CD4-positive, alpha-beta T cell treated with Interleukin-15 for 1 hour (primary cell): ENCODE measurements around the gene ZNF142.

ENCODE experiments used
- DNase-seq: peaks from one replicate; pipeline ENCODE4 v3.0.0-alpha.2; 2020

ZNF142 gene

DNA sequence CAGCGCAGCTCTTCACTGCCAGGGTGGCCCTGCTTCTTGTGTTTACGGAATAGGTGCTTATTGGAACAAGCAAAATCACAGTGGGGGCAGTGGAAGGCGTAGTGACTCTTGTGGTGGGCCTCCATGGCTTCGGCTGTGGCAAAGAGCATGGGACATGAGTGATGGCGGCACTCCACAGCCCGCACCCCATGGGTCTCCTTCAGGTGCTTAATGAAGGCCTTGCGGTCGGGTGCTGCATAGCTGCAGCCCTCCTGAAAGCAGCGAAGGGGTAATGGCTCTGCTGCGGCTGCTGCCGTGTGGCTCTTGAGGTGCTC is 10.7 kb downstream of the ZNF142 start:
- no peak for DNase-seq

DNA sequence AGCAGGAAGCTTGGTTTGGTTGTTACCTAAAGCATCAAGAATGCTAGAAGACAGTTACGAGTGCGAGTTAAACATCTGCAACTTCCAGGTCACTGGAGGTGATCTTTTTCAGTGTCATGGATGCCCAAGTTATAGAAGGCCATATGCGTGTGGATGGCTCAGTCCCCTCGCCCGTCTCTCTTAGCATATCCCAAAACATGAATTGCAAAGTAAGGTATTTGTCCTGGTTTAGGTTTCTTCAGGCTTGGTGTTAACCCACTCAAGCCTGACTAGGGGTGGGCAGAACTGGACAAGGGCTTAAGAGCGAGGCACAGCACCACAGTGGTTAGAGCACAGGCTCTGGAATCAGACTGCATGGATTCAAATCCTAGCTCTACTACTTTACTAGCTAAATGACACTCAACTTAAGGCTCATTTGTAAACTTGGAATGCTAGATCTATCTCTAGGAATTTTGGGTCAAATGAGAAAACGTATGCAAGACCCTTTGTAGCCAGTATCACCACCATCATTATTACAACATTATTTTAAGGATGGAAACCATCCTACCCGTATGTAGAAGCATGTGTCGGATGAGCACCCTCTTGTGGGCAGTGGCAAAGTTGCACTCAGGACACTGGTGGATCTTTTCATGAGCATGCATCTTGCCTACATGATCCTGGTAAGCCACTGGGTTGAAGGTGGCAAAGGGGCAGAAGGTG is 11.2 kb downstream of the ZNF142 start:
- peak; percentile 36 for DNase-seq

DNA sequence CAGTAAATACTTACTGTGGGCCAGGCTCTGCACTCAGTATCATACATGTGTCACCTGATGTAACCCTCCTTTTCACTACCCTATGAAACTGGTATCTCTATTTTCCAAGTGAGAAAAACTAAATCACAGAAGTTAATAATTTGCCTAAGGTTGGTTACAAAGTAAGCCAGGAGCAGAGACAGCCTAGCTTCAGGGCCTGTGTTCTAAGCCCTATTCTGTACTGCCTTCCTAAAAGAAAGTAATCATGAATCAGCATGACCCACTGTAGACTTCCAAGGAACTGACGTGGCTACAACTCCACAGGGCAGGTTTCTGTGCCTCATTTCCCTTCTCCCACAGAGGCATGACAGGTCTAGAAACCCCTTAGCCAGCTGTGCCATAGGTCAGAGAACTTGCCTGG is 14.3 kb downstream of the ZNF142 start:
- no peak for DNase-seq

DNA sequence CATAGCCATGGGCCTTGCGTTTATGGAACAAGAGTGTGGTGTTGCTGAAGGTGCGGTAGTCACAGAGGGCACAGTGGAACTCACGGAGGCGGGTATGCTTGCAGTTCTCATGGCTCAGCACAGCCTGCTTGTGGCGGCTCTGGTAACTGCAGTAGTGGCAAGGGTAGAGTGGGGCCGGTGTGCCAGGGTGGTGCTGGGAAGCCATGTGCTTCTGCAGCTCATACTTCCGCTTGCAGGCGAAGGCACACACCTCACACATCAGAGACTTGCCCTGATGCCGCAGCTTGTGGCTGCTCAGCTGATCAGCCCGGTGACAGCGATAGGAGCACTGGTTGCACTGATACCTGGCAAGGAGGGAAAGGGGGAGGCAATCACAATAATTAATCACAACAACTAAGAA is 14.7 kb downstream of the ZNF142 start:
- DNase-seq, result no peak

DNA sequence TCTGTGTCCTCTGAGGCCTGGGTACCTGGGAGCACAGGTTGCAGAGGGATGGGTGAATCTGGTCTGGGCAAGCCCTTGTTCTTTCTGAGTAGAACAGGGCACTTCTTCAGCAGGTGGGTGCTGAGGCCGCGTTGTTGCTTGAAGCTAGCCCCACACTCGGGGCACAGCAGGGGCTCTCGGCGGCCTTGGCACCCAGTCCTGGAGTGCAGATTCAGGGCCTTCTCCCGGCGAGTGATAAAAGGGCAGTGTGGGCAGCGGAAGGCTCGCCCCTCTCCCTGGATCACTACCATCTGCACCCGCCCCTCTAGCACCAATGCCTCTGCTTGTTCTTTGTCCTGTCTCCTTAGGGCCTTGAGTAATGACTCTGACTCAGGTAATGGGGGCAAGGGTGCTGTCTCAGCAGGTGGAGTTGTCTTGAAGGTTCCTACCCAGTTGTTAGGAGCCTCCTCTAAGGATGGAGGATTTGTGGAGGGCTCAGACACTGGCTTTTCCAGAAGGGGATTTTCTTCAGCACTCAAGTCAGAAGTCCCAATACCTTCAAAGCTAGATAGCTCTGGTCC is 15.6 kb downstream of the ZNF142 start:
- no peak for DNase-seq

DNA sequence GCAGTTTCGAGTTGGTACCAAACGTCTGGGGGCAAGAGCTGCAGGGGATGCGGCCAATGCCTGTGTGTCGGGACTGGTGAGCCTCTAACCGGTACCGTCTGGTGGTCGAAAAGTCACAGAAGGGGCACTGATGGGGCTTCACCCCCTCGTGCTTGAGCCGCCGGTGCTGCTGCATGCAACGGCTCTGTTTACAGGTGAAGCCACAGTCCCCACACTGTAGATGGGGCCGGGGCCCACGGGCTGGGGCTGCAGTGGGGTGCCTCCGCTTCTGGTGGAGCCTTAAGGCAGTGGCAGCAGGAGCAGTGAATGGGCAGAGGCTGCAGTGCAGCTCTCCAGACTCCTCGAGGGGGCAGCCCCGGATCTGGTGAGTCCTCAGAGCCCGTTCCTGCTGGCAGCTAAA is 16.6 kb downstream of the ZNF142 start:
- no peak for DNase-seq

DNA sequence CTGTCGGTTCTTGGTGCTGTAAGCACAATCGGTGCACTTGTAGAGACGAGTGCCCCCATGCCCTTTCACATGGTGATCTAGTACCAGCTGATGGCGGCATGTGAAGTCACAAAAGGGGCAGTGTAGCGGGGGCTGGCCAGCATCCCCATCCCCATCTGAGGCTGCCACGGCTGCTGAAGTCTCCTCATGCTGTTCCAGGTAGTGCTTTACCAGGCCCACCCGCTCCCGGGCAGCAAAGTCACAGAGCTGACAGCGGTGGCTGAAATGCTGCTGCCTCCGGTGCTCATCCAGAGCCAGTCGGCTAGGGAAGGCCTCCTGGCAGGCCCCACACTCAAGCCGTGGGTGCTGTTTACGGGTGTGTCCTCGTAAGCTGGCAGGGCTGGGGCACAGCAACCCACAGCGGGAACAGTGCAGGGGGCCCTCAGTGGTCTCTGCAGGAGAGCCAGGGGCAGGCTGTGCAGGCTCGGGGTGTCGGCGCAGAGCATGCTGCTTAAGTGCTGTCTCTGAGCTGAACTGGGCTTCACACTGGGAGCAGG is 17.2 kb downstream of the ZNF142 start:
- no peak for DNase-seq

DNA sequence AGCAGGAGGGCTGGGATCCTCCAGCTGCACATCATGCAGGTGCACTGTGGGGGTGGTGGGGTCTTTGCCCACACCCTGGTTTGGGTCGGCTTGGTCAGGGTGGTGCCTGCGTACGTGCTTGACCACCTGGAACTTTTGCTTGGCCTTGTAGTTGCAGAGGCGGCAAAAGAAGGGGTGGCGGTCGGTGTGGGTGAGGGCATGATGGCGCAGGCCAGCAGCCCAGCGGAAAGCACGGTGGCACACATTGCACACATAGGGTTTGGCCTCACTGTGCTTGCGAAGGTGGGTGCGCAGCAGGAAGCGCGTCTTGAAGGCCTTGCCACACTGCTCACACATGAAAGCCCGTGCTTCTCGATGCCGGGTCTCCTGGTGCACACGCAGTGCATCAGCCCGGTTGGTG is 21.1 kb downstream of the ZNF142 start:
- no peak for DNase-seq

DNA sequence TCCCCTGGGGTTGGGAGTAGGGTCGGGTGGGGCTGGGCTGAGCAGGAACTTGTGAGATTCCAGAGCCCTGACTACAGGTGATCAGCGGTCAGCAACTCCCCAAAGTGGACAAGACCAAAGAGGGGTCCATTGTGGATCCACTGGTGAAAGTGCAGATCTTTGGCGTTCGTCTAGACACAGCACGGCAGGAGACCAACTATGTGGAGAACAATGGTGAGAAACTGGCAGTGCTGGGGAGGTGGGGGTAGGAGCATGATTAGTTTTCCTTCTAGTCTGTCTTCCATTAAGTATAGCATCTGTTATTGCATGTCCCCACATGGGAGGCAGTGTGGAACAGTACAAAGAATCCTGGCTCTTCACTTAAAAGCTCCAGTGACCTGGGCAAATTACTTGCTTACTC is 23.7 kb downstream of the ZNF142 start:
- no peak for DNase-seq

DNA sequence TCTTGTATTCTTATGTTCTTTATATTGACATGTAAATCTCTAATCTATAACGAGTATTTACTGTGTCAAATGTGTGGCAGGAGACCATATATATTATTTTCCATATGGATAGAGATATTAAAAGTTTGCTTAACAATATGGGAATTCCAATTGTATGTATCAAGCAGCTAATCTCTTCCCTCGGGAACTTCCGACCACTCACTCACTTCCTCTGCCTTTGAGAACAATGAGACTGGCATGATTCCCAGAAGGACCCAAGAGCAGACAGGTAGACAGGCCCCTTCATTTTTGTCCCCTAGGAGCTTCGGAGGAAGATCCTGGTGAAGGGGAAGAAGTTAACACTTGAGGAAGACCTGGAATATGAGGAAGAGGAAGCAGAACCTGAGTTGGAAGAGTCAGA is 27.6 kb downstream of the ZNF142 start:
- DNase-seq, result no peak

DNA sequence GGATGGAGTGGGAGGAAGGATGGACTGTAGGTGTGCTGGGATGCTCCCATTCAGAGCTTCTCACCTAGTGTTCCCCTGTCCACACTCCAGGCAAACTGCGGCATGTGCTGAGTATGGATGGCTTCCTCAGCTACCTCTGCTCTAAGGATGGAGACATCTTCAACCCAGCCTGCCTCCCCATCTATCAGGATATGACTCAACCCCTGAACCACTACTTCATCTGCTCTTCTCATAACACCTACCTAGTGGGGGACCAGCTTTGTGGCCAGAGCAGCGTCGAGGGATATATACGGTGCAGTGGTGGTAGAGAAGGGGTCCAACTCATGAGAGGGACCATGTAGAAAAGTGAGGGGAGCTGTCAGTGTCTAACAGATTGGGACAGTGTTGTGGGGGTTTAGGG is 31.5 kb downstream of the ZNF142 start:
- no peak for DNase-seq

DNA sequence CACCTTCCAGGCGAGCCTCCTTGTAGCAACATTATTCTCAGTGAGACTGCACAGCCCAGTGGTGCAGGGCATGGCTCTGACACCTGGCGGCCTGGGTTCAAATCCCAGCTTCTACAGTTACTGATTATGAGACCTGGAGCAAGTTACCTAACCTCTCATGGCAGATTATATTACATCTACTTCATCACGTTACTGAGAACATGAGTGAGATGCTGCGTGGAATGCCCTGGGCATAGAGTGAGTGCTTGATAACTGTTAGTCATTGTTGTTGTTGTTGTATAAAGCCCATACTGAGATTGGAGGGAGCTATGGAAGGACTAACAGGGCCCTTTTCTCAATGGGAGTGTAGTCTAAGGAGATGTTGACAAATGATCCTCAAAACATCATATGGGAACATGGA is 33.1 kb downstream of the ZNF142 start:
- no peak for DNase-seq

DNA sequence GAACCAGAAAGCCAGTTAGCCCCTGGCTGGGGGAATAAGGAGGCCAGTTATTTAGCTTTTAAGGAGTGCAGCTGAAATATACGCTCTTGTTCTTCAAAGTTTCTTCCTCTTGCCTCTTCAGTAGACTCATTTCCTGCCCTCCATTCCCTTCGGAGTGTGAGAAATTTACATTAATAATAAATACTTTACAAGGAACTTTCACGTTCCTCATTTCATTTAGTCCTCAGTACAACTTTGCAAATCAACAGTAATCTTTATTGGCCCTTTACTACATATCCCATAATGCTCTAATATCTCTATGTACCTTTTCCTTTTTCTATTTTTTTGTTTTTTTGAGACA is 36.1 kb downstream of the ZNF142 start:
- no peak for DNase-seq

DNA sequence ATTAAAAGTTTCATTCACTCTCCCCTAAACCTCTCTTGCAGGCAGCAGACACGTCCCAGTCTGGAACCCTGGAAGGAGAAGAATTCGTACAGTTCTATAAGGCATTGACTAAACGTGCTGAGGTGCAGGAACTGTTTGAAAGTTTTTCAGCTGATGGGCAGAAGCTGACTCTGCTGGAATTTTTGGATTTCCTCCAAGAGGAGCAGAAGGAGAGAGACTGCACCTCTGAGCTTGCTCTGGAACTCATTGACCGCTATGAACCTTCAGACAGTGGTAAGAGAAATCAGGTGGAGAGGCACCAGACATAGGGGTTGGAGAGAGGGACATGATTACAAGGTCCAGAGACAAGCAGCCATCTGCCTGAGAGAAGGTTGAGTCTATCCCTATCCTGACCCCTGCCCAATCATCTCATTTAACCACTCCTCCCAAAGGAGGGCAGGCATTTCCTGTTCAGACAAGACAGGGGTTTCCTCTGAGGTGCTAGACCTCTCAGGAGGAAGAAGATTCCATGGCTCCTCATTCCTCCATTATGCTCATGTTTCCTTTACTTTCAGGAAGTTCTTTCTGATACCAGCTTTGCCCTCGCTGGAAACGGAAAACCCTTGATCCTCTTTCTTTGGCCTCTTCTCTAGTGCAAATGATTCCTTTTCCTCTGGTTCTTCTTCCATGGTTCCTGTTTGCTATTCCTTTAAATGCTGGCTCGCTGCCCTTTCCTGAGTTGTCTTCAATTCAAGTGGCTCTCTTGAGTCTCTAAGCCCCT is 36.6 kb downstream of the ZNF142 start:
- no peak for DNase-seq

DNA sequence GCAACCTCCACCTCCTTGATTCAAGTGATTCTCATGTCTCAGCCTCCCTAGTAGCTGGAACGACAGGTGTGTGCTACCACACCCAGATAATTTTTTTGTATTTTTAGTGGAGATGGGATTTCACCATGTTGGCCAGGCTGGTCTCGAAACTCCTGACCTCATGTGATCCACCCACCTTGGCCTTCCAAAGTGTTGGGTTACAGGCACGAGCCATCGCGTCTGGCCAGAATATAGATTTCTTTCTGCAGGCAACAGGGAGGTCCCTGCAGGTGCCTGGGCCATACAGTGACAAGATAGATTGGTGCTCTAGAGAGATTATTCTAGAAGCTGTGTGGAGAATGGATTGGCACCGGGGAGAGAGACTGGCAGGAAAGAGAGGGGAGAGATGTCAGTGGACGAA is 38.4 kb downstream of the ZNF142 start:
- no peak for DNase-seq

DNA sequence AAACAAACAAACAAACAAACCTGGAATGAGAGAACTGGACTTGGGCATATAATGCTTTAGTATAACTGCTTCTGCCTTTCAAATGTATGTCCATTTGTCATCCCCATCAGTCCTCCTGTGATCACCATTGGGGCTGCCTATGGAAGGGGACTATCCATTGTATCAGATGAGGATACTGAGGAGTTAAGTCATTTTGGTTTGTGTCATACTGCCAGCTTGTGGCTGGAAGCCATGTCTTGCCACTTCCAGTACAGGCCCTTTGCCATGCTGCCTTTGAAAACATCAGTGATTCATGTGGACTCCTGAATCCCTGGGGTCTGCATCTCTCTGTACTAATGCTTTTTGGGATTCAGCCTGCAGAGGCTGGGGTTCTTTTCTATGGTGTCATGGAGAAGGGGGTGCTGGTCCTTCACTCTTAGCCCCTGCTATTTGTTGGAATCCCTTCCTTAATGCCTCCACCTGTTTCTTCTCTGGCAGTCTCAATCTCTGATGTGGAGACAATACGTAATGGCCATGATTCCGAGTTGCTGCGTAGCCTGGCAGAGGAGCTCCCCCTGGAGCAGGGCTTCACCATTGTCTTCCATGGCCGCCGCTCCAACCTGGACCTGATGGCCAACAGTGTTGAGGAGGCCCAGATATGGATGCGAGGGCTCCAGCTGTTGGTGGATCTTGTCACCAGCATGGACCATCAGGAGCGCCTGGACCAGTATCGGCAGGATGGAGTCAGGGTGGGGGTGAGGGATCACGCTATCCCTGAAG is 41.1 kb downstream of the ZNF142 start:
- DNase-seq, result no peak

DNA sequence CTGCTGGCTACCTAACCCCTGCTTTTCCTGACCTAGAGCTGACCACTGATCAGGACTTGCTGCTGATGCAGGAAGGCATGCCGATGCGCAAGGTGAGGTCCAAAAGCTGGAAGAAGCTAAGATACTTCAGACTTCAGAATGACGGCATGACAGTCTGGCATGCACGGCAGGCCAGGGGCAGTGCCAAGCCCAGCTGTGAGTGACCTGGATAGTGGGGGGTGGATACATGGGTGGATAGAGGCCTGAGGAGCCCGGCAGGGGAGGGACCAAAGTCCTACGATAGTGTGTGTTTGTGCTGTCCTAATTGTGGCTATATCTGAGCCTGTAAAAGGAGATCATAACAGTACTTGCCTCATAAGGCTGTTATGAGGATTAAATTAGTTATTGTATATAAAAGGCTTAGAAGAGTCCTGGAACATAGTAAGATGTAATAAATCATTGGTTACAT is 43.5 kb downstream of the ZNF142 start:
- DNase-seq, result no peak

DNA sequence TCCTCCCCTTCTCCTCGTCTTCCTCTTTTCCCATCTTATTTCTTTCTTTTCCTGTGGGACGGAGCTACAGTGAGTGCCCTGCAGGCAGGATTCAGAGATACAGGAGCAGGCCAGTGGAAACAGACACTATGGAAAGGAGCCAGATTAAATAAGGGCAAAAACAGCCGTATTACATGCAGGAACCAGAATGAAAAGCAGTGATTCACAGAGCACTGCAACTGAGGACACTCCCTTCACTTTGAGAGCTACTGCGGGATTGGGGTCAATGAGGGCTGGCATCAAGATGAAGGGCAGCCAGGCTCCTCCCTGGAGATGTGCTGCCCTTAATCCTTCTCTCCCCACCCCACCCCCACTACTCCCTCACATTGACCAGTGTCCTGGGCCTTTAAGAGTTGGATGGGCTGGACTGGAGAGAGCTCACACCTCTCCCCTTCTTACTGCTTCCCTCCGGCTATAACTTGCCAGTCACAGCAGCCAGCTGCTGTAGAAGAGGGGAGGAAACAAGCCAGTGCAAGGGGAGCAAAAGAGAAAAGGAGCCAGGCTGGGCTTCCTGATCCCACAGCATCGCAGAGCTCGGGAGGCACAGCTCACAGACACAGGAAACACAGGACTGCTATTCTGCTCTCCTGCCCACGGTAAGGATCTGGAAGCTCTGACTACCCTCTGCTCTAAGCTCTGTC is 51.8 kb downstream of the ZNF142 start, which contains the start of gene PLCD4:
TSS of gene PLCD4 (plus strand) at position 464 of the 680 bp plus-strand sequence. CDS start 7,841 bp downstream, outside the sequence.
- no peak for DNase-seq

DNA sequence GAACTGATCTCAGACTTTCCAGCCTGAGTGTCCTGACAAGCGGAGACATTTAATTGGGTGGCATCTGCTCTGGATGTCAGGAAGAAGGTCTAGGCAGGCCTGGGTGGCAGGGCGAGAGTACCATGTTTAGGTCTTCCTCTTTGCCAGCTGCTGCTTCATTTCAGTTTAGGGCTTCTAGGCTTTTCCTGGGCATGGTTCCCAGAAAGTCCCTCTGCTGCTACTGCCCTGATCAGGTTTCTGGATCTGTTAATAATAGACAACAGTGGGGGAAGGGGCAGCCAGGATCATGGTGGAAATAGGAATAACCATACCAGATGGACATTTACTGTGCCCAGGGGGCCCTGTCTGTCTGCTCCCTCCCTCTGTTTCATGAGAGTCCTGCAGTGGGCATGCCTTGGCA is 54.0 kb downstream of the ZNF142 start:
- no peak for DNase-seq
